Activated CD4-positive, CD25-positive, alpha-beta regulatory T cell treated with anti-CD3 and anti-CD28 coated beads, Interleukin-2, amount 50 U/mL, for 72 hours (primary cell): ENCODE measurements around the gene DCTN2.
A peak's percentile ranks its signal among the peaks of the same experiment; 100 is the strongest.
"Not testable (repeated sequence)": the region's sequence is repeated elsewhere in the genome, so short reads cannot be mapped to it uniquely, and the experiment has no call there.

Experiments used
- DNase-seq: peaks from one replicate; pipeline ENCODE4 v3.0.0; 2021

The DCTN2 gene

DNA sequence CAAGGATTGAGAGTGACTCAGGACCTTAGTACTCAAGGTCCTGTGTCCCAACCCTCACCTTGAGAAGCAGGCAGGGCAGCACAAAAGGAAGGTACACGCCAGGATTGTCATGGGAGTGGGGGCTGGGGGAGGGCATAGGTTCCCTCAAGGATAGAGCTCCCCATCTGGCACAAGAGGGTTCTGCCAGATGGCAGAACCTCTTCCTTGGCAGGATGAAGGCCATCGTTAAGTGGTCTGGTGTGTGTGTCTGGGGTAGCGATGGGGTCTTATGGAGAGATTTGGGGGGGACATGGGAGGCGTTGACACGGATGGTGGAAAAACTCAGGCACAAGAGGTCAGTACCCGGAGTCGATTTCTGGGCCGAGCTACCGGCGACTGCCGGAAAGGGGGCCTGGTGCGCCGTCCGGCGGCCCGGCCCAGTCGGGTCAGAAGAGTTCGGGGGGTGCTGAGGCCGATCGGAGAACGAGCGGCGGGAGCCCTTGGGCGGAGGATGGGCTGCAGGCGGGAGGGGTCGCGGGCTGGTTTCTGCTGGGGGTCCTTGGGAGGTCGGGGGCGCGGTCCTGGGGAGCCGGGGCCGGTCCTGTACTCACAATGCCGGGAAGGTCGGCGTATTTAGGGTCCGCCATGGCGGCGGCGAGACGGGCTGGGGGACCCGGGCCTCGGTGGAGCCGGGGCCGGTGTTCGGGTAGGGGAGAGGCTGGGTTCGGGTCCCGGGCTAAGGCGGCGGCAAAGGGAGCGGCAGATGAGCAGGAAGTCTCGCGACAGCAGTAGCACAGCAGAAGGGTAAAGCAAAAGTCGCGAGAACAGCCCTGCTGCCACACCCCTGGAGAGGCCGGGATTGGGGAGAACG is at the start of gene DCTN2:
Gene DCTN2 (minus strand): TSS at position 755 of the 850 bp plus-strand sequence. CDS start 129 bp downstream, at position 626.
- DNase-seq, result peak; percentile 88

DNA sequence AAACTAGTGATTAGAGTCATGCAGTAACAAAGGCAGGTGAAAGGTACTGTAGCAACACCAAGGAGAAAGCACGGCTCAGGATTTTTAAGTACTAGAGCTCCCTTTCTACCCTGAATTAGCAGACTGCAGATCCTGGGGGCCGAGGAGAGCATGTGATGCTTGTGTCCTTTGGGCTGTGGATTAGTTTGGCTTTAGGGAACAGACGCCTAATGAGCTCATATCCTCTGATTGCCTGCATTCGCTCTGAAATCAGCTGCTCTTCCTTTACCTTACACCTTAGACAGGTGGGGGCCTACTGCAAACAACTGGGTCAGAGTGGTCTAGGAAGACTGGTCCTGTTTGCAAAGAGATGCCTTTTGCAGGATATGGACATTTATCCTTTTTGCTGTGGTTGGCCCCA is 46.2 kb upstream of the DCTN2 start:
- DNase-seq, result no peak

DNA sequence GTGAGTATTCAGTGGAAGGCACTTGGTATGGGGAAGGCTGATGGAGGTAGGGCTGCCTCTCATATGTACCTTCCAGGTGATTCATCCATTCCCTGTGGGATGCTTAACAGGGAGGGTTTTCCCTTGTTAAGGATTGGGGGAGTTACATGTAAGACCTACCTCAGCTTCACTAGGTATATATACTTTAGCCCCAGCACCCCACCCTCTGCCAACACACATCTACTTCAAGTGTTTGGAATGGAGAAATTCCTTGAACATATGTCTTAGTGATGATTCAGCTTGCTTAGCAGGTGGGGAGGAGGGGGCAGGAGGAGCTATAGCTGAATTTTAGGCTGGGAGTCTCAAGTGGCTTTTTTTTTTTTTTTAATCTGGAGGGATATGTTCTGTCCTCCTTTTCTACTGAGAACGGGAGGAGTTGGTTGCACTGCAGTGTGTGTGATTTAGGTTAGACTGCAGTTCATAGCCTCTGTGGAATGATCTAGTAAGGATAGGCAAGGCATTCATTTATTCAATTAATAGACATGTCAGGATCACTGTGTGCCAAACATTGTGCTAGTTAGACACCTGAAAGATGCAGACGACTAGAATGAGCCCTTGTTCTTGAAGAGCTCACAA is 45.7 kb upstream of the DCTN2 start:
- no peak for DNase-seq

DNA sequence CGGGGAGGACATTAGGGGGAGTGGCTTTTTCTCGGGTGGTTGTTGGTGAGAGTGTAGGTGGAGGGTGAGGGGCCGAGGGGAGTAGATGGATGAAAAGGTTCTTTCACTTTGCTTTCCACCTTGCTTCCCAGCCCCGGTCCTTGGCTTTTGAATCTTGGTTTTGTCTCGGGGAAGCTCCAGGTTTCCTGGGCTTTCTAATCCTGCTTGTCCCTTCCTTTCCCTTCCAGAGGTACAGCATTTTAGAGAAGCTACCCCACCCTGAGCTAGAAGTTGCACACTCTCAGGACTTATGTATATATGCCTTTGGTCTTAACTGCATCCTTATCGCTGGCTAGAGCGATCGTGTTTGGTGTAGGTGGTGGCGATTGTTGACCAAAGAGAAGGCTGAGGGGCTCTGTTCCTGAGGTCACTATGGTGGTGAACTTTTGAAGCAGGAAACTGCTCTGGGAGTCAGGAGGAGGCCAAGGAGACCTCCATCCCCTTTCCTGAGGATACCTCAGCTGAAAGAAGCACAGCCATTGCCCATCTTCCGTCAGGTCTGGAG is 44.9 kb upstream of the DCTN2 start:
- DNase-seq, result no peak

DNA sequence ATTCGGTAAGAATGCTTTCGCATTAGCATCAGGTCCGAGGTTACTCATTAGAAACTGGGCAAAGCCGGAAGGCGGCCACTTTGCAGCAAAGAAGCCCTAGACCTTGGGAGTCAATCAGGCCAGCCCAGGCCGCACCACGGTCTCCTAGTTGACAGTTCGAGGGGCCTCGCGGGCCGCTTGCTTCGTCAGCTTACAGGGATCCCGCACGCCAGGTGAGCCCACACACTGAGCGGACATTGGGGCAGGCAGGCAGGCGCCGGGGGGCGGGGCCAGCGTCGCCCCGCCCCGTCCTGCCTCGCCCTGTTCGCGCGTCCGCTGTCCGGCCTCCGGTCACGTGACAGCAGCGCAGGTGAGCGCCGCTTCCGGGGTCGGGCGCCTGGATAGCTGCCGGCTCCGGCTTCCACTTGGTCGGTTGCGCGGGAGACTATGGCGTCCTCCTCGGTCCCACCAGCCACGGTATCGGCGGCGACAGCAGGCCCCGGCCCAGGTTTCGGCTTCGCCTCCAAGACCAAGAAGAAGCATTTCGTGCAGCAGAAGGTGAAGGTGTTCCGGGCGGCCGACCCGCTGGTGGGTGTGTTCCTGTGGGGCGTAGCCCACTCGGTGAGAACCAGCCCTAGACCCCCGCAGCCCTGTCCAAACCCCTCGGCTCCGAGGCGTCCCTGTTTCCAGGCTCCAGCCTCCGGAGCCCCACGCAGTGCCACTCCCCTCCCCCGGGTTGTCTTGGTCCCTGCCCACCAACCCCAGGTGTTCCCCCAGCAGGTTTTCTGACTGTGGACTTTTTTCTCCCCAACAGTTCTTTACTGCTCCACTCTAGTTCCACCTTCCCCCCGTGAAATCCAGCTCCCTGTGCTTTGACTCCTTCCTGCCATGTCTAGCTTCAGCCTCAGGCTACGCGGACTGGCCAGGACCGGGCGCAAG is 44.1 kb upstream of the DCTN2 start, which contains the start of gene PIP4K2C:
Gene PIP4K2C (plus strand): TSS at position 329 of the 918 bp plus-strand sequence. CDS start 98 bp downstream, at position 427.
- DNase-seq, result peak; percentile 79

DNA sequence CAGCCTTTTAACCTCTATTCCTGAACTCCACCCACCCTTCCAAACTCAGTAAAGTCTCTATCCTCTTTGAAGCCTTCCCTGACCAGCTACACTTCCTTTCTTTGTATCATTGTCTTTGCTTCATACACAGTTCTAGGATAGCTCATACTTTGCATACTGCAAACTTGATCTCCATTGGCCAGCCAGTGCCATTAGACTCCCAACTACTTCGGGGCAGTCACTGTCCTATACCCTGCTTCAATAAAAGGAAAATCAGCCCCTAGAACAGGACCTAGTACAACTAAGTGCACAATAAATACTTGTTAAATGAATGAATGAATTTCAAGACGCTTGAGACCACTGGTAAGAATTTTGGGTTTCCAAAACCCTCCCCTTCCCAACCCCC is 43.5 kb upstream of the DCTN2 start:
- DNase-seq, result no peak

DNA sequence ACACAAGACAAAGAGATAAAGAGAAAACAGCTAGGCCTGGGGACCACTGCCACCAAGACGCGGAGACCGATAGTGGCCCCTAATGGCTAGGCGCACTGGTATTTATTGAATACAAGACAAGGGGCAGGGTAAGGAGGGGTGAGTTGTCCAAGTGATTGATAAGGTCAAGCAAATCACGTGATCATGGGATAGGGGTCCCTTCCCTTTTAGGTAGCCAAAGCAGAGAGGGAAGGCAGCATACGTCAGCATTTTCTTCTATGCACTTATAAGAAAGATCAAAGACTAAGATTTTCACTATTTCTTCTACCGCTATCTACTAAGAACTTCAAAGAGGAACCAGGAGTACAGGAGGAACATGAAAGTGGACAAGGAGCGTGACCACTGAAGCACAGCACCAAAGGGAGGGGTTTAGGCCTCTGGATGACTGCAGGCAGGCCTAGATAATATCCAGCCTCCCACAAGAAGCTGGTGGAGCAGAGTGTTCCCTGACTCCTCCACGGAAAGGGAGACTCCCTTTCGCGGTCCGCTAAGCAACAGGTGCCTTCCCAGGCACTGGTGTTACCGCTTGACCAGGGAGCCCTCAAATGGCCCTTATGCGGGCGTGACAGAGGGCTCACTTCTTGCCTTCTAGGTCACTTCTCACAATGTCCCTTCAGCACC is 42.1 kb upstream of the DCTN2 start:
- not testable (repeated sequence) for DNase-seq

DNA sequence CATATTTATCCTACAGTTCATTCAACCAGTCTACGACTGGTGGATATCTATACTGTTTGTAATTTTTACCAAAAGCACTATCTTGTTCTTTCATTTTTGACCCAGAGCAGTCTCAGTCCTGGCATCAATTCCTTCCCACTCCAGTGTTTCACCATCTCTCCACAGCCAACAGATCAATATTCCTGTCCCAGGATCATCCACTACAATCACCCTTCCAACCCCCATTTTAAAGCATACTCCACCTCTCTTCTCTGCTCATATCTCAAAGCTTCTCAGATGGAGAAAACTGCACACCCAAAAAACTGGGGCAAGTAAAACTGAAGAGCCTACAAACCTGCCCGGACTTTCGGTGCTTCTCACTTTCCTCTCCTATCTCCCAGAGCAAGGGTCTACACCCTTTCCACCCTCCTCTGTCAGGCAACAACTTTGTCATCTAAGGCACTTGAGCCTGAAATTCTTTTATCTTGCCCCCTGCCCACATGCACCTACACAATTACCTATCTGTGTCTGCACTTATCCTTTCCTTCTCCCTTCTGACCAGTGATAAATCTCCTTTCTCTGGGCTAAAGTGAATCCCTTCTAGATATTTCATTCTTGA is 39.9 kb upstream of the DCTN2 start:
- DNase-seq, result no peak

DNA sequence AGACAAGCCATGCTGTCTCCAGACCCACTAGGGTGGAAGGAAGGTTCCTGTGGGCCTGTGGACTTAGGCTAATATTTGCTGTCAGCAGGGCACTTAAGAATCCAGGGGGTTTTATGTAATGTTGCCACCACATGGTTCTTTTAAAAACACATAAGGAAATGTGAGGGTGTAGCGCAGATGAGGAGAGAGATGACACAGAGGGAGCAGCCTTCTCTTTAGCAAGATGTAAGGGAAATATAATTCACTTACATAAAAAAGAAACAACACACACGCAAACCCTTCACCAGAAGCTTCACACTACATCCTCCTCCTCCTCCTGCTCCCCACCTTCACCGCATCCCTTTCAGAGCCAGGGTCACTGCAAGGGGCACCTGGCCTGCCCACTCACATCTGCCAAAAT is 39.1 kb upstream of the DCTN2 start:
- no peak for DNase-seq

DNA sequence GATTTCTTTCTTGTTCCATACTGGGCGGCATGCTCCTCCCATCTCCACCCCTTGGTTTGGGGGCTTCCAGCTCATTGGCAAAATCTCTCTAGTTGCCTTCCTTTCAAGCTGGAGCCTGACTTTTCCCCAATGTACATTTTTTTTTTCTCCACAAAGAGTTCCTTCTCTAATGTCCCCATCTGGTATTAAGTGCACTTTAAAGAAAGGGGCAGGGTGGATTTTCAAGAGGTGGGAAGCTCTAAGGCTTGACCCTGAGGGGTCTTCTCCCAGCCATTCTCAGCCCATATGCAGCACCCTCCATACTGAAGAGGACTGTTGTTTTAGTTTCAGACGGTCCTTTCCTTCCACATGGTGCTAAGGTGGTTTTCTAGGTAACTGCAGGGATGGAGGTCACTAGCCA is 38.2 kb upstream of the DCTN2 start:
- DNase-seq, result no peak

DNA sequence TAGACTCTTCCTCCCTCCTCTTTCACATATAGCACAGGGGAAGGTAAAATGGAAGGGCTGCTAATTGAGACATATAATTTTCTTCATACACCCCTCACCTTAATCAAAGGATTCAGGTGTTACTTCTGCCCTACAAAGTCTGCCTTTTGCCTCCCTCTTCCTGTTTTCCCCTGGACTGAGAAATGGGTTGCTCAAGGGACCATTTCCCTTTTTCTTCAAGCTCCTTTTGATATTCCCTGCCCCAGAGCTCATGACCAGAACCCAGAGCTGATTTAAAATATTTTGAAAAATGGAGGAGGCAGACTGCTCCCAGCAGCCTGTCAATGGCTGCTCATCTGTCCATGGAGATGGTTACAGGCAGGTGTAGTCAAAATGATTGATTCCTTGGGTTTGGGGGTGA is 37.7 kb upstream of the DCTN2 start:
- no peak for DNase-seq

DNA sequence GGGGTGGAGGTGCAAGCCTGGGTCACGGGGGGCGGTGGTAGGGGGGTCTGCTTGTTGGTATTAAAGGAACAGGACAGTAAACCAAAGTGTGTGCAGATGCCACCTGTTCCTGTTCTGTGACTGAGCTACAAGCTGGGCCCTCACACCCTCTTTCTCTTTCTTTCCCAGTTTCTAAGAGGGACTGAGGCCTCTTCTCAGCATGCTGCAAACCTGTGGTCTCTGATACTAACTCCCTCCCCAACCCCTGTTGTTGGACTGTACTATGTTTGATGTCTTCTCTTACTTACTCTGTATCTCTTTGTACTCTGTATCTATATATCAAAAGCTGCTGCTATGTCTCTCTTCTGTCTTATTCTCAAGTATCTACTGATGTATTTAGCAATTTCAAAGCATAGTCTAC is 37.1 kb upstream of the DCTN2 start:
- no peak for DNase-seq

DNA sequence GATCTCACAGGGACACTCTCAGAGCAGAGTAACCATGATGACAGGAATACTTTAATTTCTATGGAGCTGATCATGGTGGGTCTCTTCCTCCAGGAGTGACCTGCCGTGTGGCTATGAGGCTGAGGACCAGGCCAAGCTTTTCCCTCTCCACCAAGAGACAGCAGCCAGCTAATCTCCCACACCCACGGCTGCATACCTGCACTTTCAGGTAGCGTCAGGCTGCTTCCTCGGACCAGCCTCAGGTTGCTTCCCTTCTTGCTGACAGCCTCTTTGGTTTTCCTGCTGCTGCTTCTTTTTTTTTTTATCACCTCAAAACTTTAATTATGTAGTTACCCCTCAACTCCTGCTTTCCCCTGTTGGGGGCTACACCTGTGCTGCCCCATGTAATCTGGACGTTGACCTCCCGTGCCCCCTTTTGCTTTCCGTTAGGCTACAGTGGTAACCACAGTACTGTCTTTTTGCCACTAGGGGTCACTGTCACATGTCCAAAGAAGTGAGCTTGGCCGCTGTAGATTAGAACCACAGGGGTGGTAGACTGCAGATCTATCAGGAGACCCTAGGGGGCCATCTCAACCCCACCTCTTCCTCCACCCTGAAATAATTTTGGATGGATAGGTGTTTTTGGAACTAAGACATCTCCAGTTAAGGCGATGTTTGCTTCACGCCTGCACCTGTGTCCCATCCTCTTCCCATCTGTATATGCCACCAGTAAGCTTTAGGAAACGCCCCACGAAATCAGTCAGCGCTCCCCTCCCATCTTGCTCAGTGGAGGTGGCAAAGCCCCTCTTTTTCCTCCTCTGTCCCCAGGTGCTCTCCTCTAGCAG is 36.2 kb upstream of the DCTN2 start:
- peak; percentile 55 for DNase-seq

DNA sequence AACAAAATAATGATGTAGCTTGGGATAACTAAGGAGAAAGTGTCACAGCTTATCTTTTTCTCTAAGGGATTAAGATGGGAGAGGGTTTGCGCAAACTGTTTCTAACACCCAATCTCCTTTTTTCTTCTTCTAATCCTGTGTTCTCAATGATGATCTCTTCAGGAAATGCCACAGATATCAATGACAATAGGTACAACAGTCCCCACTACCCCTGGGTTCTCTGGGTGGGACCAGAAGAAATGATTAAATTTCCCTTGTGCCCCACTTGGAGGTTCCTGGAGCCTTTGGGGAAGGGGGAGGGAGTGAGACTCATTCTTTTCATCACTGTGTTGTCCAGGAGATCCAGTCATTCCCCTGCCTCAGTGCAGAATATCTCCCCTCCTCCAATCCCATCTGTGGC is 35.4 kb upstream of the DCTN2 start:
- no peak for DNase-seq

DNA sequence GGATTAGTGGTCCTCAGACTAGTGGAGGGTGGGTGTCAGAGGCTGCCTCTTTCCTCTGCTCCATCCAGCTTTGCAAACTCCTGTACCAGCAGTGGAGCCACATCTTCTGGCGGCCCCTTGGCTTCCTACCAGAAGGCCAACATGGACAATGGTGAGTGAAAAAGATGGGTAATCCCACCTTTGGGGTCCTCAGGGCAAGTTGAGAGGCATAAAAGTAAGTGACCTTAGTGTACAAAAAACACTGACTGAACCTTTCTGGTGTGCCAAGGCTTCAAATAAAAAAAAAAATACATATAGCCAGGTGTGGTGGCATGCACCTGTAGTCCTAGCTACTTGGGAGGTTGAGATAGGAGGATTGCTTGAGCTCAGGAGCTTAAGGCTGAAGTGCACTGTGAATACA is 34.8 kb upstream of the DCTN2 start:
- no peak for DNase-seq

DNA sequence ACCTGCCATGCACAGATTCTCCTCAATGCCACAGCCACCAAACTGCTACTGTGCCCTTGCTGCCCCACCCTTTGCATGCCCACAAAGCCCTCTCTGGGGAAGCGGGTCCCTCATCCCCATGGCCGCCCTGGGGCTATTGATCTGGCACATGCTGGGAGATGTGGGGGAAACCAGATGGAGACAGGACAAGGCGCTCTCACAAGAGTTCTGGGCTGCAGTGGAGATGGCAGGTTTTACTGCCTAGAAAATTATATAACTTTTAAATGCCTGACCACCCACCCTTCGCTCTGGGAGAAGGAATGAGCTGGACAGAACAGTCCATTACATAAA is 33.4 kb upstream of the DCTN2 start:
- DNase-seq, result no peak

DNA sequence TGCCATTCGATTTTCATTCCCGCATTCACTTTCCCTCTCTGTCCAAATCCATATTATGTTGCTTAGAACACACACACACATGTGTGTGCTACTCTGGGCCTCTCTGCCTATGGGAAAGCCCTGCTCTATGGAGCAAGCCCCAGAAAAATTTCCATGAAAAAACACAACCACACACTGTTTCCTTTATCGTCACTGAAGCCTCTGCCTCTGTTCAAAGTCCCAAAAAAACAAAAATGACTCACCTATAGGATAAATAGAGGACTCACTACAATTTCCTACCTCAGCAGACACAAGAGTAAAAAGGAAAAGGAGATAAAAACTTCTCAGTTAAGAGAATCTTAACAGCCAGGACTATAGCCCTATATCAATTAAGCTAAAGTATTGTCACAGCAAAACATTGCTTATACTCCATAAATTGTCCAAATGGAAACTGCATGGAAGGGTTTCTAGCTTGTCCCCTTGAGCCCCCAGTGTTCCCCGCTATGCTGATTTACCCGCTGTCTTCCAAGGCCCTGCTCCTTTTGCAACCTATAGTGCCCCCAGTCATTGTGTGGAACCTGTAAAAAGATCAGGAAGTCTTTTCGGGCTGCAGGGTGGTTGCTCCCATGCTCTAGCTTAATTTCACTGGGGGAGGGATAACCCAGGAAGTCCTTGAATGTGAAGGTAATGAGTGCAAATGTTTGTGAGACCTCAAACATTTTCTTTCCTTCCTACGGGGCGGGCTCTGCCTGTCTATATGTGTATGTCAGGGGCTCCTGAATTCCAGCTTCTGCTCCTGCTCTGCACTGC is 32.9 kb upstream of the DCTN2 start:
- DNase-seq, result no peak

DNA sequence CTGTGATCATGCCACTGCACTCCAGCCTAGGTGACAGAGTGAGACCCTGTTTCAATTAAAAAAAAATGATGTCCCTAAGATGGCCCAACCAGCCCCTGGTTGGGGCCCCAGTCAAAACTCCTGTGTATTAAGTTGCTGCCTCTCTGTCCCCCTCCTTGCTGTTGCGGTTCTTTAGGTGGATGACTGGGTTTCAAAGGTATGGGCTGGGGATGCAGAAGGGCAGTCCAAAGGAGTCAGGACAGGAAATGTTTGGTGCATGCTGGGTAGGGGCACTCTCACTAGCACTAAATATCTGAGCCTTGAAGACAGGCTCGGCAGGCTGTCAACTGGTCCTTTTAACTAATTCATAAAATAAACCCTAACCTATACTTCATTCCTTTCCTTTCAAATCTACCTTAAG is 32.0 kb upstream of the DCTN2 start:
- DNase-seq, result no peak

DNA sequence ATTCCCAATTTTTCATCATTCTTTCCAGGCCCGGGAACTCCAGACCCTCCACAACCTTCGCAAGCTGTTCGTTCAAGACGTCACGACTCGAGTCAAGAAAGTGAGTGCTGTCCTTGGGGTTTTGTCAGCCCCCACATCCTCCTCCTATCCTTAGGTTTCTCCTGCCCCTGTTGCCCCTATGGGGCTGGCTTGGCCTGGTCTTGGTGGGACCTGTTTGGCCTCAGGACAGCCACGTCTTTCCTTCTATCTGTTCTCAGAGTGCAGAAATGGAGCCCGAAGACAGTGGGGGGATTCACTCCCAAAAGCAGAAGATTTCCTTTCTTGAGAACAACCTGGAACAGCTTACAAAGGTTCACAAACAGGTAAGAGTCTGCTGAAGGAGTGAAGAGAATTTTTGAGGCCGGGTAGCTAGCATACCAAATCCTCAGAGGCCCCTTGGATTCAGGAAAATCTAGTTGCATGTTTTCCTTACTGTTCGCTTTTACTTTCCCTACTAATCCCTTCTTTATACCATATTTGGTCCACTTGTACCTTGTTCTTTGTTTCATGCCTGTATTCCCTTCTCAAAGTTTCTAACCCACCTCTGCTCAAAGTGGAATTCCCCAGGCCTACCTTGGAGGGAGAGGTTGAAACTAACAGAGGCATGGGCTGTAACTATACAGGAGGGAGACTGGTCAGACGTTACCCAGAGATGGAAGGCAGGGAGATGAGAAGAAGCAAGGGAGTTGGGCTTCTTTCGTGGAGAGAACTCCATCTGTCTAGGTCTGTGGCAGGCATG is 31.2 kb upstream of the DCTN2 start:
- DNase-seq, result no peak
